AG04449 (cell line): ENCODE measurements around the gene KDR.

Experiments
- CTCF ChIA-PET: fragments of 350-600 bp; formaldehyde crosslinking; extraction: SDS; loops from one replicate; lab custom pipeline; 2021; ENCODE audit warnings: antibody characterized with exemption; lab: Yijun Ruan, JAX
- POLR2A ChIA-PET: fragments of 400-600, 350-600 bp; formaldehyde crosslinking; extraction: SDS; loops from one replicate; lab custom pipeline; 2020; ENCODE audit warnings: antibody characterized with exemption, inconsistent platforms; lab: Yijun Ruan, JAX
- DNase-seq: peaks from one replicate; pipeline ENCODE4 v3.0.0-alpha.2; 2010; ENCODE audit warnings: low read depth, low spot score
- H3K4me3 ChIP-seq: 2 replicates; pipeline ENCODE4 v1.5.1; 2011; ENCODE audit warnings: low read depth, mild to moderate bottlenecking, control low read depth, low read length
- TF ChIP-seq, protein P1 (sequence below): IDR thresholded peaks from one replicate; pipeline ENCODE4 v1.5.1; 2011; ENCODE audit warnings: mild to moderate bottlenecking, moderate library complexity, low read length, control low read depth, inconsistent platforms; ENCODE audit not compliant: insufficient read depth; ENCODE audit errors: missing control alignments

Gene KDR

GRCh38 chr4:55089916-55090315, 35.5 kb downstream of the KDR start:
- TF ChIP-seq, protein P1, sequence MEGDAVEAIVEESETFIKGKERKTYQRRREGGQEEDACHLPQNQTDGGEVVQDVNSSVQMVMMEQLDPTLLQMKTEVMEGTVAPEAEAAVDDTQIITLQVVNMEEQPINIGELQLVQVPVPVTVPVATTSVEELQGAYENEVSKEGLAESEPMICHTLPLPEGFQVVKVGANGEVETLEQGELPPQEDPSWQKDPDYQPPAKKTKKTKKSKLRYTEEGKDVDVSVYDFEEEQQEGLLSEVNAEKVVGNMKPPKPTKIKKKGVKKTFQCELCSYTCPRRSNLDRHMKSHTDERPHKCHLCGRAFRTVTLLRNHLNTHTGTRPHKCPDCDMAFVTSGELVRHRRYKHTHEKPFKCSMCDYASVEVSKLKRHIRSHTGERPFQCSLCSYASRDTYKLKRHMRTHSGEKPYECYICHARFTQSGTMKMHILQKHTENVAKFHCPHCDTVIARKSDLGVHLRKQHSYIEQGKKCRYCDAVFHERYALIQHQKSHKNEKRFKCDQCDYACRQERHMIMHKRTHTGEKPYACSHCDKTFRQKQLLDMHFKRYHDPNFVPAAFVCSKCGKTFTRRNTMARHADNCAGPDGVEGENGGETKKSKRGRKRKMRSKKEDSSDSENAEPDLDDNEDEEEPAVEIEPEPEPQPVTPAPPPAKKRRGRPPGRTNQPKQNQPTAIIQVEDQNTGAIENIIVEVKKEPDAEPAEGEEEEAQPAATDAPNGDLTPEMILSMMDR, result no peak
- ChIA-PET CTCF (no interaction called here), POLR2A (no interaction called here)
- no peak overlapping the region for H3K4me3 ChIP-seq
- no peak for DNase-seq

DNA sequence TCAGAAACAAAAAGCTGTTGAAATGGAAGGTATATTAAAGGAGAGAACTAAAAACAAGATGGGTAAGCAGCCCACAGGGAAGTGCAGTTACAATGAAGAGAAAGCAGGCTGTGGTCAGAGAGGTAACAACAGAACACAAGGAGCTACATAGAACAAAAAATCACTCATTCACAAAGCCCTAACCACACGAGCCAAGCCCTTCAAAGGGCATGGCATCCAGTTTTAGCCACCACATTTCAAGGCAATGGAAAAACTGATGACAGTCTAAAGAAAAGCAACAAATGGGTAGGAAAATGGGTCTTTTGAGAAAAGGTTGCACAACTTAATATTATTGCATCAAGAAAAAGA, 37.5 kb downstream of the KDR start:
- no peak overlapping the region for H3K4me3 ChIP-seq
- ChIA-PET CTCF (no interaction called here), POLR2A (no interaction called here)
- TF ChIP-seq, protein P1, result no peak
- no peak for DNase-seq

GRCh38 chr4:55087009-55087912, 38.1 kb downstream of the KDR start:
- TF ChIP-seq, protein P1, result no peak
- no peak overlapping the region for H3K4me3 ChIP-seq
- ChIA-PET CTCF (no interaction called here), POLR2A (no interaction called here)
- no peak for DNase-seq

DNA sequence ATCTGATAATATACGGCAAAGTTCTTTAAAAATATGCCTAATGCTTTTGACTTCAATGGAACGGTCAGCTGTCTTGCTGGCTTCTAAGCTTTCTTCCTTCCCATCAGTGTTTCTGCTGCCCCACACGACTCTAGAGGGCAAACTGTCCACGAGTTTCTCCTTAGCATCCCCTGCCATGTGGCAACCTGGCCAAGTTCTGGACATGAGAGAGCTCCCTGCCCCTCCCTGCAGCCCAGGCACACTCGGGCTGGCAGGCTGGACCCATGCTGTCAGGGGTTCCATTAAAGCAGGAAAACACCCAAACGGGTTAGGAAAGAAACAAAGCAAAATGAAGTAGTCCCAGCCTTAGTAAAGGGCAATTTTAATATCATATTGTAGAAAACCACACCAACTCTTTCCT, 38.8 kb downstream of the KDR start:
- TF ChIP-seq, protein P1, result no peak
- POLR2A ChIA-PET, result no interaction called here
- no peak overlapping the region for H3K4me3 ChIP-seq
- CTCF ChIA-PET, result no interaction called here
- DNase-seq, result no peak

DNA sequence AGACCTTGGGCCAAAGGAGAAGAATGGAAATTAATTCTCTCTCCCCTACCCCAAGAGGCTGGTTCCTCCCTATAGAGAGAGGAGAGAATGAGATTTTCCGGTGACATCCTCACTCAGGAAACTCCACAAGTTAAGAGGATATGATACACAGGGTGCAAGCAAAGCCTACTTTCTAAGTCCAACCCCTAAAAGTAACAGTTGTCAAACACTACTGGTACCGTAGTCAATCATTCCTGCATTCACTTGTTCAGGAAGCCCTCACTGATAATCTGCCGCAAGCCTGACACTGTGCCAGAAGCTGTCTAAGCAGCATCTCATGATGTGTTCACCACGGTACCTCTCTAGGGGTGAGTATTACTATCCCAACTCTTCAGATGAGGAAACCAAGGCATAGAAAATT, 41.7 kb downstream of the KDR start:
- TF ChIP-seq, protein P1, result no peak
- no peak overlapping the region for H3K4me3 ChIP-seq
- no peak for DNase-seq
- POLR2A ChIA-PET, result interaction anchor here (0.5 kb wide), 1 partner anchor 101 kb away, joined by 3 read pairs; no protein-coding TSS in a partner anchor
- CTCF ChIA-PET, result no interaction called here

DNA sequence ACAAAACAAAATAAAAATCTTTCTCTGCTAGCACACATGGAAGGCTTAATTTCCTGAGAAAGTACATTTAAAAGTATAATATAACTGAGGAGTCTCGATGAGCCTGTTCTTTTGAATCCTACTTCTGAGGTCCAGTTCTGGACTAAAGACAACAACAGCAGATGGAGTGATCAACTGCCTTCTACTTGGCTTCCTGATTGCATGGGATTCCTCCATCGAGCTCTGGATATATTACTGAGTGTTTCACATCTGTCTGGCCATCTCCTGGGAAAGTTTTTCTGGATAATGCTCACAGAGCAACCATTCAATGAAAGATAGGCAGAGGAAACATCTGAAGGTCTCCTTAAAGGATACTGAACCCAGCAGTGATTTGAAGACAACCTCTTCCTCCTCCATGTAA, 42.6 kb downstream of the KDR start:
- no peak for DNase-seq
- TF ChIP-seq, protein P1, result no peak
- ChIA-PET POLR2A (no interaction called here), CTCF (no interaction called here)
- no peak overlapping the region for H3K4me3 ChIP-seq
